ENCODE measurements around the gene ZDHHC8. TPM values are rescaled to one million over a fixed set of nuclear protein-coding genes. Genes with fewer than 3 reads are reported as not detected.

Gene ZDHHC8
- total RNA-seq, 1 experiment from 2014 or later, result 51.7 TPM

DNA sequence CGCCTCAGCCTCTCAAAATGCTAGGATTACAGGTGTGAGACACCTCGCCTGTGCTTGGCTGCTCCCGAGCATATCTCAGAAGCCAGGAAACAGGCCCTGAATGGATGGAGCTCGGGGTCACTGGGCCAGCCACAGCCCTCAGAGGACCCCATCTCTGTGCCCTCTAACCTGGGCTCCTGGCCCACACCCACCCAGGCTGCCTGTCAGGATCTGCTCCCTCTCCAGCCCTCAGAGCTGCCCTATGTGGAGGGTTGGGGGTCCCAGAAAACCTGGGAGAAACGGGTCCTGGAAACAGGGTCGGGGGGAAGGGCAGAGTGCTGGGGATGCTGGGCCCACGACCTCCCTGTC, 24.4 kb downstream of the ZDHHC8 start:
- H2AFZ ChIP-seq (ENCODE audit: low read length), result no peak overlapping the region
- H3K14ac ChIP-seq (ENCODE audit: insufficient read depth, low read length), result no peak overlapping the region
- H3K4ac ChIP-seq (ENCODE audit: low read depth, low read length), result no peak overlapping the region
- H2BK12ac ChIP-seq (ENCODE audit: insufficient read length, low read depth, low read length), result no peak overlapping the region
- H3K79me2 ChIP-seq (ENCODE audit: insufficient read depth, low read length), result no peaks in the 10 kb centered on the region
- H3K4me2 ChIP-seq (ENCODE audit: insufficient read depth, insufficient read length, low read length), result no peak overlapping the region
- peaks cover 6 to 14% of the 10 kb centered on the region in 2 experiments for H3K4me1 Mint-ChIP-seq
- TF ChIP-seq, protein P1, sequence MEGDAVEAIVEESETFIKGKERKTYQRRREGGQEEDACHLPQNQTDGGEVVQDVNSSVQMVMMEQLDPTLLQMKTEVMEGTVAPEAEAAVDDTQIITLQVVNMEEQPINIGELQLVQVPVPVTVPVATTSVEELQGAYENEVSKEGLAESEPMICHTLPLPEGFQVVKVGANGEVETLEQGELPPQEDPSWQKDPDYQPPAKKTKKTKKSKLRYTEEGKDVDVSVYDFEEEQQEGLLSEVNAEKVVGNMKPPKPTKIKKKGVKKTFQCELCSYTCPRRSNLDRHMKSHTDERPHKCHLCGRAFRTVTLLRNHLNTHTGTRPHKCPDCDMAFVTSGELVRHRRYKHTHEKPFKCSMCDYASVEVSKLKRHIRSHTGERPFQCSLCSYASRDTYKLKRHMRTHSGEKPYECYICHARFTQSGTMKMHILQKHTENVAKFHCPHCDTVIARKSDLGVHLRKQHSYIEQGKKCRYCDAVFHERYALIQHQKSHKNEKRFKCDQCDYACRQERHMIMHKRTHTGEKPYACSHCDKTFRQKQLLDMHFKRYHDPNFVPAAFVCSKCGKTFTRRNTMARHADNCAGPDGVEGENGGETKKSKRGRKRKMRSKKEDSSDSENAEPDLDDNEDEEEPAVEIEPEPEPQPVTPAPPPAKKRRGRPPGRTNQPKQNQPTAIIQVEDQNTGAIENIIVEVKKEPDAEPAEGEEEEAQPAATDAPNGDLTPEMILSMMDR (conservative IDR thresholded peaks at IDR 0.05), result no peak
- H2BK120ac ChIP-seq (ENCODE audit: low read depth, low read length, poor library complexity, severe bottlenecking), result no peak overlapping the region
- no peak for DNase-seq
- H3K79me1 ChIP-seq (ENCODE audit: insufficient read depth, low read depth, low read length, poor library complexity, severe bottlenecking), result no peaks in the 10 kb centered on the region
- H3K27me3 ChIP-seq (ENCODE audit: insufficient read depth, low read length), result no peaks in the 10 kb centered on the region
- H3K23me2 ChIP-seq (ENCODE audit: insufficient read length, low read depth, low read length, poor library complexity, severe bottlenecking), result peaks cover 5% of the 10 kb centered on the region
- H2BK15ac ChIP-seq (ENCODE audit: low read depth, low read length), result no peak overlapping the region
- no peak overlapping the region for H3K18ac ChIP-seq (ENCODE audit: insufficient read length, low read depth, low read length)
- no peak overlapping the region for H3K56ac ChIP-seq (ENCODE audit: insufficient read length, low read depth, low read length)
- H3K4me3 Mint-ChIP-seq, result no peak overlapping the region
- no peak overlapping the region for H2BK5ac ChIP-seq (ENCODE audit: insufficient read length, low read length)
- no peak overlapping the region for H4K8ac ChIP-seq (replicated peaks; ENCODE audit: insufficient read length, low read depth, low read length)
- H3K9ac ChIP-seq (ENCODE audit: extremely low read depth, insufficient read length, low read length), result no peak overlapping the region
- H3K9me3 ChIP-seq (ENCODE audit: control insufficient read depth, low read depth, low read length), result no peaks in the 10 kb centered on the region
- no peak overlapping the region for H2AK5ac ChIP-seq (ENCODE audit: insufficient read length, low read length)
- no peak overlapping the region for H3K23ac ChIP-seq (ENCODE audit: insufficient read length, low read depth, low read length)
- H4K5ac ChIP-seq (ENCODE audit: insufficient read length, low read depth, low read length), result no peak overlapping the region
- H3K9me3 Mint-ChIP-seq, result no peaks in the 10 kb centered on the region; a peak in 1 of 5 replicates
- no peaks in the 10 kb centered on the region for H3K4me1 ChIP-seq (ENCODE audit: insufficient read depth, low read length)
- H3K36me3 Mint-ChIP-seq (ENCODE audit: insufficient read depth in 1 of 3, low read depth in 3 of 3), result no peaks in the 10 kb centered on the region
- H2BK20ac ChIP-seq (ENCODE audit: low read depth, low read length, poor library complexity, severe bottlenecking), result no peak overlapping the region
- H3K27ac ChIP-seq (ENCODE audit: insufficient read length, low read depth, low read length), result no peak overlapping the region
- H3K27ac Mint-ChIP-seq, result no peak overlapping the region
- H3K27me3 Mint-ChIP-seq (ENCODE audit: low read depth), result no peaks in the 10 kb centered on the region
- H4K20me1 ChIP-seq (ENCODE audit: control insufficient read depth, insufficient read depth, insufficient read length), result no peaks in the 10 kb centered on the region
- no peak overlapping the region for H3T11ph ChIP-seq (ENCODE audit: low read length)
- no CpG with 5 or more reads among the region's 7 CpGs for WGBS (ENCODE audit: extremely low coverage, insufficient read length, low lambda C conversion rate)
- no peak overlapping the region for H4K91ac ChIP-seq (ENCODE audit: insufficient read length, low read depth, low read length)
